HG03039 (cell line): ENCODE measurements around the gene CIZ1.
"Not testable (repeated sequence)": the region's sequence is repeated elsewhere in the genome, so short reads cannot be mapped to it uniquely, and the experiment has no call there.

Experiments used
- ATAC-seq: cut with Tn5 transposase; IDR thresholded peaks from one replicate; pipeline ENCODE4 v1.9.1; 2021; ENCODE audit warnings: mild to moderate bottlenecking, moderate library complexity; ENCODE audit not compliant: unreplicated experiment

Gene CIZ1

GRCh38 chr9:128191406-128192046, at the start of gene CIZ1:
Gene CIZ1 (minus strand): TSS chr9:128191572. CDS start chr9:128190857, 715 bp downstream.
- ATAC-seq: peak; percentile 67

DNA sequence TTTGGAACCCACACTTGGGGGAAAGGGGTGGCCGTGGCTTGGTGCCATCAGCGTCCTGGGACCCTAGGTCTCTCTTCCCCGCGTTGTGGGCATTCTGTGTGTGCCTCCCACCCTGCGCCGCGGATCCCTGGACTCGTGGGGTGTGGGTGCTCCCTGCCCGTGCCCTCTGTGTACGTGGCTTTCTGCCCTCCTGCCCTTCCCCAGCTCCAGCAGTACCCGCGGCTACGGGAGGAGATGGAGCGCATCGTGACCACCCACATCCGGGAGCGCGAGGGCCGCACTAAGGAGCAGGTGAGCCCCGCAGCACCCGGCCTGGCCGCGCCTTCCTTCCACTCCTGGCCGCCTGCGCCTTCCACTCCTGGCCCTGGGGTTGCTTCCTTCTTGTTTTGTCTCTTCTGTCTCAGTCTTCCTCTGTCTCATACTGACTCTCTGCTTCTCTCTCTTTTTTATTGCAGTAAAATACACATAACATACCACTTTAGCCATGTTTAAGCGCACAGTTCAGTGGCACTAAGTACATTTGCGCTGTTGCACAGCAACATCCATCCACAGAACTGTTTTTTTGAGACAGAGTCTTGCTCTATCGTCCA, 42.5 kb upstream of the CIZ1 start:
- no peak for ATAC-seq

- no peak for ATAC-seq
Measured at GRCh38 chr9:128232528-128233428, 41.4 kb upstream of the CIZ1 start.

GRCh38 chr9:128231638-128232527, 40.5 kb upstream of the CIZ1 start:
- ATAC-seq: no peak

DNA sequence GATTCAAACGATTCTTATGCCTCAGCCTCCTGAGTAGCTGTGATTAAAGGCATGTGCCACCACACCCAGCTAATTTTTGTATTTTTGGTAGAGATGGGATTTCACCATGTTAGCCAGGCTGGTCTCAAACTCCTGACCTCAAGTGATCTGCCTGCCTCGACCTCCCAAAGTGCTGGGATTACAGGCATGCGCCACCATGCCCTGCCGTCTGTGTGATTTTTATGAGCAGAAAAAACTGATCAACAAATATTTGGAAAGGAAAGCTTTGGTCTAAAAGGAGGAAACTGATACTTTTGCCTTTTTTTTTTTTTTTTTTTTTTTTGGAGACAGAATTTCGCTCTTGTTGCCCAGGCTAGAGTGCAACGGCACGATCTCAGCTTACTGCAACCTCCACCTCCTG, 39.5 kb upstream of the CIZ1 start:
- ATAC-seq: not testable (repeated sequence)

GRCh38 chr9:128226412-128226801, 35.0 kb upstream of the CIZ1 start:
- no peak for ATAC-seq

DNA sequence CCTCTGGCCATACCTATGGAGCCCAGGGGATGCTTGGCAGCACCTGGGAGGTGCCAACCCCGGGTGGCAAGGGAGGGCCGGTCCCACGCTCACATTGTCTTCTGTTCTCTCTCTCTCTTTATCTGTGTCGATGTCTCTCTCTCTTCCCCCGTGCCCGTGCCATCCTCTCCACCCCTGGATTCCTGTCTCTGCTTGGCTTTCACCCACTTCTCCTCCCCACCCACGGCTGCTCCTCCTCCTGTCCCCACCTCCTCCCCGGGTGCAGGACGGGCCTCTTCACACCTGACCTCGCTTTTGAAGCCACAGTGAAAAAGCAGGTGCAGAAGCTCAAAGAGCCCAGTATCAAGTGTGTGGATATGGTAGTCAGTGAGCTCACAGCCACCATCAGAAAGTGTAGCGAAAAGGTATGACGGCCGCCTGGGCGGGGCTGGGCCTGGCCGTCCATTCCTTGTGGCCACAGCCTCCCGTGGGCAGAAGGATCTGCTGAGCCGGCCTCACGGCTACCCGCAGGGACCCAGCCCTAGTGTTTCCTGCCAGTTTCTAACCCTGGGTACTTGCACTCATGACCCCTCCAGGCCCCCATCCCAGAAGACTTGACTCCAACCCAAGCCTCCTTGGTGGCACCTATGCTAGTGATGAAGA, 34.5 kb upstream of the CIZ1 start:
- ATAC-seq: no peak

- no peak for ATAC-seq
Measured at GRCh38 chr9:128224877-128225276, 33.5 kb upstream of the CIZ1 start.

- ATAC-seq: no peak
Measured at GRCh38 chr9:128222880-128223670, 31.7 kb upstream of the CIZ1 start.

DNA sequence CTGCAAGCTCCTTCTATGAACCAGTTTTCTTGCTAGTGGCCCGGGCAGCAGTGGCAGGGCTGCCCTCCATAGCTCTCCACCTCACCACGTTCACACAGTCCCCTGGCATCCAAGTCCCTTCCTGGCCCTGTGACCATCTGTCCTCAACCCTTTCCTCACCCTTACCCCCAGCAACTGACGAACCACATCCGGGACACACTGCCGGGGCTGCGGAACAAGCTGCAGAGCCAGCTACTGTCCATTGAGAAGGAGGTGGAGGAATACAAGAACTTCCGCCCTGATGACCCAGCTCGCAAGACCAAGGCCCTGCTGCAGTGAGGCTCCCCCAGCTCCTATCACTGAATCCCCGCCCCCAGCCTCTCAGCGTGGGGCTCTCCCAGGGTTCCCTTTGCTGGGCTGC, 30.7 kb upstream of the CIZ1 start:
- ATAC-seq: no peak

DNA sequence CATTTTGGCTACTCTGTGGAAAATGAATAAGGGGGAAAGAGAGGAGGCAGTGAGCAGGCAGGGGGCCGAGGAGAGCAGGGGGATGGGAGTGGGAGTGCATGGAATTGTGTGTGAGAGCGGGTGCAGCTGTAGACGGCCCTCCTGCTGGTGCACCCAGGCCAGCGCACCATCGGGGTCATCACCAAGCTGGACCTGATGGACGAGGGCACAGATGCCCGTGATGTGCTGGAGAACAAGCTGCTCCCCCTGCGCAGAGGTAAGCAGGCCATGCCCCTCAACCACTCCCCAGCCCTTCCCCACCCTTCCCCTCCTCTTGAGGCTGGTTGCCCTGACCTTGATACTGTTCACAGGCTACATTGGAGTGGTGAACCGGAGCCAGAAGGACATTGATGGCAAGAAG, 28.5 kb upstream of the CIZ1 start:
- no peak for ATAC-seq

GRCh38 chr9:128218518-128219389, 27.4 kb upstream of the CIZ1 start:
- ATAC-seq: peak; percentile 71

DNA sequence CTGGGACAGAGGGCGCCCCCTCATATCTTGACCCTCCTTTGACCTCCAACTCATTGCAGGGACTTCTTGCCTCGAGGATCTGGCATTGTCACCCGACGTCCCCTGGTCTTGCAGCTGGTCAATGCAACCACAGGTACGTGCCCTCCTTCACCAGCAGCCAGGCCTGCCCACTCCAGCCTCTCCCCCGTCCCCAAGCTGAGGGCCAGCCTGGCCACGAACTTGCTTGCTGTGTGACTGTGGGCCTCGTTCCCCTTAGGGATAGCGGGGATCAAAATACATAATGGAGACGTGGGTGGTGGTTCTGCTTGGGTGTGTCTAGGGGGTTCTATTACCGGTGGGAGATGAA, 26.8 kb upstream of the CIZ1 start:
- no peak for ATAC-seq

DNA sequence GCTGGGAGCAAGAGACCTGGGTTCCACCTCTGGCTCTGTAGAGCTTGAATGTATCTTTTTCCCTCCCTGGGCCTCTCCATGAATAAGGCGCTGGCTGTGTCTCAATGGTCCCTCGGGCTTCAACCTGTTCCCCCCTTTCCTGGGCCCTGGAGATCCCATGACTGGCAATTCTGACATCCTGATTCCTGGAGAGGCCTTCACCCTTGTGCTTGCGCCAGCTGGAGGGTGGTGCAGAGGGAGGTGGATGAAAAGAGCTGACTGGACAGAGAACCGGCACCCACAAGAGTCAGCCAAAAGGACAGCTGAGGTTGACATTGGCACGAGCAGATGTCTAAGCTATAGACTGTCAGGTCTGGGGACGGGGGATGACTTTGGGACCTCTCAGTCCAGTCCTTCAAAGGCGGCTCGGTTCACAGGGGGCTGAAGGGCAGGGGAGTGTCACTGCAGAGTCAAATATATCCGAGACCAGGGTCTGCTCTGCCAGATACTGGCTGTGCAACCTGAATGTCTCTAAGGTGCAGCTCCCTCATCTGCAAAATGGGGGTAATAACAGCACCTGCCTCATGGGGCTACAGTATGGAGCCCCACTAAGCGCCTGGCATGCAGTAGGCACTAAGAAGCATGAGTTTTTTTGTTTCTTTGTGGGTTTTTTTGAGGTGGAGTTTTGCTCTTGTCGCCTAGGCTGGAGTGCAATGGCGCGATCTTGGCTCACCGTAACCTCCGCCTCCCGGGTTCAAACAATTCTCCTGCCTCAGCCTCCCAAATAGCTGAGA, 25.6 kb upstream of the CIZ1 start:
- no peak for ATAC-seq

GRCh38 chr9:128215491-128216409, 24.4 kb upstream of the CIZ1 start:
- no peak for ATAC-seq

GRCh38 chr9:128214571-128215490, 23.5 kb upstream of the CIZ1 start:
- ATAC-seq: no peak
